NCI-H146 treated with DMSO at 0.1 percent for 48 hours (cell line): ENCODE results near the gene ARL8A.
"Not testable (repeated sequence)": the region's sequence is repeated elsewhere in the genome, so short reads cannot be mapped to it uniquely, and the experiment has no call there.

Experiments
- DNase-seq: peaks from one replicate; lab custom pipeline; 2025; ENCODE audit not compliant: unreplicated experiment; lab: John Stamatoyannopoulos, UW

Gene ARL8A

DNA sequence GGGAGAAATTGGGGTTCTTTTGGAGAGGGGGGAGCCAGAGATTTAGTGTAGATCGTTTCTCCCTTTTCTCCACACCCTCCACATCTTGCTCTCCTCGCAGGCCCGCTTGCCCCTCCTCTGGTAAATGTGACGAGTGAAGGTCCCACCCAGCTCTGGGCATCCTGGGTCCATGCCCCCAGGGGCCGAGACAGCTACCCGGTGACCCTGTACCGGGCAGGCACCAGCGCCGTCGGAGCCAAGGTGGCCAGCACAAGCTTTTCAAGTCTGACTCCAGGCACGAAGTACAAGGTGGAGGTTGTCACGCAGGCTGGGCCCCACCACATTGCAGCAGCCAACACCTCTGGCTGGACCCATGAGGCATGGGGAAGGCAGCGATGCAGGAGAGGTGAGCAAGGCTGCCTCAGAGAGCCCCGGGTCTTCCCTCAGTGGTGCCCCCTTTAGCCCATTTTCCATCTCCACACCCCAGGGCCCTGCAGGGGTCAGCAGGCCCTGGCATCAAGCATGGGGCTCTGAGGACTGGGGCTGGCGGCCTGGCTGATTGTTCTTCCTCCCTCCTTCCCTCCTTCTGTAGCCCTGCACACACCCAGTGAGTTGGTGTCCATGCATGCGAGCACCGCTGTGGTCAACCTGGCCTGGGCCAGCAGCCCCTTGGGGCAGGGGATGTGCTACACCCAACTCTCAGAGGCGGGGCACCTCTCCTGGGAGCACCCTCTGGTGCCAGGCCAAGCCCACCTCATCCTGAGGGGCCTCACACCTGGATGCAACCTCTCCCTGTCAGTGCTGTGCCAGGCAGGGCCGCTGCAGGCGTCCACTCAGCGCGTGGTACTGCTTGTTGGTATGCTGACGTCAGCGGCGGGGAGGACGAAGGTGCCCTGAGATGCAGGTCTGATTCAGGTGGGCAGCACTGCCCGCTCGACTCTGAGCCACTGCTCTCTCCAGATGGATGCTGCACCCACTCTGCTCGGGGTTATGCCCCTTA, 32.7 kb upstream of the ARL8A start:
- DNase-seq: no peak

- DNase-seq: no peak
Measured at GRCh38 chr1:202173993-202174392, 29.5 kb upstream of the ARL8A start.

DNA sequence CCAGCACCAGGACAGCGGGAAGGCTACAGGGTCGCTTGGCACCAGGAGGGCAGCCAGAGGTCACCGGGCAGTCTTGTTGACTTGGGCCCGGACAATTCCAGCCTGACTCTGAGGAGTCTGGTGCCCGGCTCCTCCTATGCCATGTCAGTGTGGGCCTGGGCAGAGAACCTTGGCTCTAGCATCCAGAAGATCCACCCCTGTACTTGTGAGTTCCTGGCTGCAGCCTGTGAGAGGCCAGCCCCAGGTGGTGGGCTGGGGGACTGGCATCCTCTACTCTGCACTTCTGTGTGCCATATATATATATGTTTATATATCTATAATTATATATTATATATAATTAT, 27.4 kb upstream of the ARL8A start:
- no peak for DNase-seq

- DNase-seq: no peak
Measured at GRCh38 chr1:202171292-202172014, 26.9 kb upstream of the ARL8A start.

GRCh38 chr1:202170726-202171125, 26.2 kb upstream of the ARL8A start:
- no peak for DNase-seq

- DNase-seq: no peak
Measured at GRCh38 chr1:202168861-202169260, 24.3 kb upstream of the ARL8A start.

GRCh38 chr1:202167708-202168415, 23.3 kb upstream of the ARL8A start:
- DNase-seq: no peak

DNA sequence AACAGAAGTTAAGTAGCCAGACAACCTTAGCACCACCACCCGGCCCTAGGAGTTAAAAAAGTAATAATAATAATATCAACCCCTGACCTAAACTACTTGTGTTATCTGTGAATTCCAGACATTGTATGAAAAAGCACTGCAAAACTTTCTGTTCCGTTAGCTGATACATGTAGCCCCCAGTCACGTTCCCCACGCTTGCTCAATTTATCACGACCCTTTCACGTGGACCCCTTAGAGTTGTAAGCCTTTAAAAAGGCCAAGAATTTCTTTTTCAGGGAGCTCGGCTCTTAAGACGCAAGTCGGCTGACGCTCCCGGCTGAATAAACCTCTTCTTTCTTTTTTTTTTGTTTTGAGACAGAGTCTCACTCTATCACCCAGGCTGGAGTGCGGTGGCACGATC, 22.5 kb upstream of the ARL8A start:
- DNase-seq: not testable (repeated sequence)

DNA sequence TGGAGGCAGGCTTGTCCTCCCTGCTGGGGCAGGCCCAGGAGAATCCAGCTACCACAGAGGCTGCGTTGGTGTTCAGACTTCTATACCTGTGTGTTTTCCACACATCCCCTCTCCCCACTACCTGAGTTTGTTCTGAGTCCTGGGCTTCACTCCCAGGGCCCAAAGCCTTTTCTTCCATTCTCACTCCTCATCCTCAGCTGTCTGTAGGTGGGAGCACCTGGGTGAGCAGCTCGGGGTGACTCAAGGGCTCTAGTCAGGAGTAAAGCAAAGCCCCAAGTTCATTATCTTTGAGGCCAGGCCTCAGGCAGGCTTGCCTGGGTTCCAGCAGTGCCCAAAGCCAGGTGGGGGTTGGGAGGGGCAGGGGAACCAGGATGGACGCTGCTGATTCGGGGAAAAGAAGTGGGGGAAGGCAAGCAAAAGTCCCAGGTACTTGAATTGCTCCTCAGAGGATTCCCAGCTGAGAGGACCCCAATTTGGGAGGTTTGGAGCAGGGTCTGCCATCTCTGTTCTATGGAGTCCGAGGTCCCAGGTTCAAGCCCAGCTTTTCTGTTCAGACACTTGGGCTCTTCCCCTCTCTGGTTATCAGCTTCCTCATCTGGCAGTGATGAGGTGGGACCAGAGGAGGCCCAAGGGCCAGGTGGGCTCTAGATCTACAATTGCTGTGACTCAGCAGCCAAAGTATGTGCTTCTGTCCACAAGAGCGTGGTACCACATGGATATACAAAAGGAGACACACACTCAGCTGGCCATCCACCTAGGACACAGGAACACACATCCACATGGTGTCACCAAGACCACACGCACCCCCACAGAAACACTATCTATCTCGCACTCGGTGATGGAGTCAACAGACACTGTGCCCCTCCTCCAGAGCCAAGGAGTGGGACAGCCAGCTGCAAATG, 21.7 kb upstream of the ARL8A start:
- DNase-seq: no peak

GRCh38 chr1:202165267-202165941, 20.9 kb upstream of the ARL8A start:
- DNase-seq: no peak

DNA sequence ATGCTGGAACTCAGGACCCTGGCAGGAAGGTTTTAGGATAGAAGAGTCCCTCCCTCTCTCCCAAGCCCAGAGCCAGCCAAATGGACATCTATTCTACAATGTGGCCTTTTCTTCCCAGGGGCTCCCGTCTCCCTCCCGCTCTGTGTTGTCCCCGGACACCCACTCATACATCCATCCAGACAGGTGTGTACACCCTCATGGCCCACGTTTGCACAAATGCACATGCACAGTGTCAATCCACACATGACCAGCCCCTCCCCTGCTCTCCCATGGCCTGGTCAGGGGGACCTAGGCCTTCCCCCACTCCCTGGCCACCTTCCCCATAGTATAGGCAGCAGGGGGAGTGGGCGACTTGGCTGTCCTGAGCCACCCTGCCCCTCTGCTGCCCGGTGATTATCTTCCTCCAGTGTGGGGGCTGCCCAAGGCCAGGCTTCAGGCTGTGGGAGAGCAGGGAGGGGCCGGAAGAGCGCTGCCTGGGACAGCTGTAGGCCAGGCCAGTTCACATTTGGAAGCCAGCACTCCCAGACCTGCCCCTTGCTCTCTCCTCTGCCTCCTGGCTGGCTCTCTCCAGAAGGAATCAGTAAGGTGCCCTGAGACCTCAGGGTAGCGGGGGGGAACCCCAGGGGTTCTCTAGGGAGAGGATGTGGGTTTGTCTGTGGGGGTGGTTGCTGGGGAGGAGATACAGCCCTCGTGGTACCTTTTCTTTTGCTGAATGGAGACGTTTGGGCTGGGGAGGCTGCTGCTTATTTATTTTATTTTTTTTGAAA, 19.9 kb upstream of the ARL8A start:
- no peak for DNase-seq

- DNase-seq: no peak
Measured at GRCh38 chr1:202163281-202164270, 19.0 kb upstream of the ARL8A start.

- no peak for DNase-seq
Measured at GRCh38 chr1:202162418-202163280, 18.1 kb upstream of the ARL8A start.

- no peak for DNase-seq
Measured at GRCh38 chr1:202162047-202162417, 17.5 kb upstream of the ARL8A start.

DNA sequence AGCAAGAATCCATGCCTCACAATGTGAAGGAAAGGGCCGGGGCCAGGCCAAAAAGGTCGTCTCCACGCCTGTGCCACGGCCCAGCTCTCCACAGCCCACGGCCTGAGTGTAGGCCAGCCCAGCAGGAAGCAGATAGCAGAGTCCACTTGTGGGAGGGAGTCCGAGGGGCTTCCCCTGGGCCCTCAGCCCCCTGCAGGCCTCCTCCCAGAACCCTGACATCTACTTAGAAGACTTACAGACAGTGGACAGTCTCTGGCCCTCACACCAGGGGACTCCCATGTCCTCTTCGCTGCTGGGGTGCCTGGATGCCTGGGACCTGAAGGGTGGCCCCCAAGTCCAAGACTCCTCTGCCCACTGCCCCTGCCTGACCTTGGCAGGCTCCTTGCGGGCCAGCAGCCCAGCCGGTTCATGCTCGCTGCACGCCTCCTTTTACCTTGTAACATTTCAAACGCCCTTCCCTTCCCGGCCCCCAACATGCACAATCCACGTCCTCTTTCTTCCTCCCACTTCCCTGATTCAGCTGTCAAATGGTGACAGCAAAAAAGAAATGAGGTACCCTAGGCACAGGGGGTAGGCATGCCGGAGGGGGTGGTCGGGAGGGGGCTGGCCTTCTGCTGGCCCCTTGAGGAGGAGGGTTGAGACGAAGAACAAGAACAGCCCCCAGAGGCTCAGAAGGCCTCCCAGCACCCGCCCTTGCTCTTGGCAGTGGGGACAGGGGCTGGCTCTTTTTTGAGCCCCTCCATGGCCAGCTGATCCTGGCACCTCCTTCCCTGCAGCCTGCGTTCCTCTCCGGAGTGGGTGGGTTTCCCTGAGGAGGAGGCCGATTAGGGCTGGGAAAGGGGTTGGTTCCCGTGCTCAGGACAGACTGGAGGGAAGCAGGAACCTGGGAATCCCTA, 16.9 kb upstream of the ARL8A start:
- no peak for DNase-seq

- DNase-seq: no peak
Measured at GRCh38 chr1:202160377-202160940, 15.9 kb upstream of the ARL8A start, which contains the start of gene PTPN7. Gene PTPN7 (minus strand): TSS chr1:202160602. CDS start chr1:202159402, 1,200 bp downstream.
